NCI-H526 (cell line): Measurements from ENCODE around the gene DCUN1D2.

Source experiments
- DNase-seq, 2 experiments: peaks; one replicate each; lab custom pipeline; 2025; lab: John Stamatoyannopoulos, UW

DCUN1D2 gene

GRCh38 chr13:113422807-113423519 is 67.5 kb downstream of the DCUN1D2 start:
- DNase-seq, result no peak

- DNase-seq, result no peak
Measured at GRCh38 chr13:113421673-113422270, 68.7 kb downstream of the DCUN1D2 start.

- no peak for DNase-seq
Measured at GRCh38 chr13:113420833-113421600, 69.5 kb downstream of the DCUN1D2 start.

GRCh38 chr13:113420232-113420631 is 70.3 kb downstream of the DCUN1D2 start:
- peak in 1 of 2 experiments; percentile 41 for DNase-seq

- DNase-seq, result no peak
Measured at GRCh38 chr13:113419531-113420193, 70.8 kb downstream of the DCUN1D2 start.

- DNase-seq, result no peak
Measured at GRCh38 chr13:113418722-113419049, 71.8 kb downstream of the DCUN1D2 start.

GRCh38 chr13:113417836-113418721 is 72.4 kb downstream of the DCUN1D2 start:
- no peak for DNase-seq

- no peak for DNase-seq
Measured at GRCh38 chr13:113417008-113417751, 73.3 kb downstream of the DCUN1D2 start.

- DNase-seq, result no peak
Measured at GRCh38 chr13:113415825-113416224, 74.7 kb downstream of the DCUN1D2 start.

GRCh38 chr13:113415032-113415431 is 75.5 kb downstream of the DCUN1D2 start:
- DNase-seq, result no peak

- DNase-seq, result no peak
Measured at GRCh38 chr13:113414335-113414734, 76.2 kb downstream of the DCUN1D2 start.

- no peak for DNase-seq
Measured at GRCh38 chr13:113413898-113414282, 76.6 kb downstream of the DCUN1D2 start.

GRCh38 chr13:113413178-113413897 is 77.2 kb downstream of the DCUN1D2 start:
- no peak for DNase-seq

- DNase-seq, result no peak
Measured at GRCh38 chr13:113412440-113412839, 78.1 kb downstream of the DCUN1D2 start.

GRCh38 chr13:113411216-113412023 is 79.1 kb downstream of the DCUN1D2 start:
- DNase-seq, result no peak

- peak in 1 of 2 experiments; percentile 30 for DNase-seq
Measured at GRCh38 chr13:113410472-113411201, 79.9 kb downstream of the DCUN1D2 start.

- DNase-seq, result no peak
Measured at GRCh38 chr13:113408562-113408961, 81.9 kb downstream of the DCUN1D2 start.

- no peak for DNase-seq
Measured at GRCh38 chr13:113407531-113408393, 82.7 kb downstream of the DCUN1D2 start.
